ENCODE results near the gene RPS6KA4.

The RPS6KA4 gene

GRCh38 chr11:64341851-64342791 lies 16.8 kb upstream of the RPS6KA4 start:
- no peak overlapping the region for H3K27ac ChIP-seq (replicated peaks; ENCODE audit: low read length)
- no CpG with 5 or more reads among the region's 55 CpGs for WGBS, 2 donors (ENCODE audit: extremely low coverage in 2 of 2, insufficient read length in 2 of 2, insufficient replicate concordance in 1 of 2)
- DNase-seq (ENCODE audit: low spot score): peak; percentile 80
- H3K9me3 ChIP-seq (replicated peaks in 1 of 2; ENCODE audit: control insufficient read depth in 2 of 2, insufficient read depth in 1 of 2, low read depth in 1 of 2, low read length in 2 of 2): no peaks in the 10 kb centered on the region
- H3K4me3 ChIP-seq (ENCODE audit: low read length in 2 of 2): peak overlapping the region in 1 of 2 donors; percentile 70
- no peak overlapping the region for H4K8ac ChIP-seq (ENCODE audit: low read depth, low read length)
- peak overlapping the region; percentile 95 for H2BK15ac ChIP-seq (ENCODE audit: low read length)
- peak overlapping the region; percentile 92 for H2AFZ ChIP-seq (ENCODE audit: low read length)
- no peaks in the 10 kb centered on the region for H3K36me3 ChIP-seq (replicated peaks in 1 of 2; ENCODE audit: control insufficient read depth in 2 of 2, insufficient read depth in 2 of 2, low read length in 2 of 2)
- peak overlapping the region; percentile 89 for H3K18ac ChIP-seq (ENCODE audit: low read length)
- peaks cover 0 to 41% (median 11%) of the 10 kb centered on the region in 3 experiments for H3K27me3 ChIP-seq (ENCODE audit: control insufficient read depth in 3 of 3, insufficient read depth in 3 of 3, low read depth in 1 of 3, low read length in 3 of 3)
- no peak overlapping the region for H3K14ac ChIP-seq (ENCODE audit: low read length)
- peak overlapping the region; percentile 94 for H3K23ac ChIP-seq (ENCODE audit: low read depth, low read length, poor library complexity)
- H3K9ac ChIP-seq (ENCODE audit: low read depth, low read length, poor library complexity): peak overlapping the region; percentile 45
- H2BK120ac ChIP-seq (ENCODE audit: low read depth, low read length): peak overlapping the region; percentile 87
- peaks cover 1% of the 10 kb centered on the region for H3K79me1 ChIP-seq (ENCODE audit: low read depth, low read length)
- H2BK12ac ChIP-seq (ENCODE audit: low read length): peak overlapping the region; percentile 77
- H3K4me1 ChIP-seq (ENCODE audit: control insufficient read depth in 2 of 2, insufficient read depth in 1 of 2, low read depth in 1 of 2, low read length in 2 of 2): peaks cover 6 to 16% of the 10 kb centered on the region in 2 donors
- H2AK5ac ChIP-seq (ENCODE audit: low read depth, low read length): peak overlapping the region; percentile 94
- no peak overlapping the region for H4K91ac ChIP-seq (ENCODE audit: low read depth, low read length, poor library complexity)
- peak overlapping the region; percentile 54 for H3K4me2 ChIP-seq (ENCODE audit: insufficient read depth, low read length, poor library complexity, severe bottlenecking)
- H2BK5ac ChIP-seq (ENCODE audit: low read length): no peak overlapping the region
- H3K4ac ChIP-seq (ENCODE audit: low read length): no peak overlapping the region

- H3K4me1 ChIP-seq (ENCODE audit: control insufficient read depth in 2 of 2, insufficient read depth in 1 of 2, low read depth in 1 of 2, low read length in 2 of 2): peaks cover 8 to 16% of the 10 kb centered on the region in 2 donors
- no CpG with 5 or more reads among the region's 29 CpGs for WGBS, 2 donors (ENCODE audit: extremely low coverage in 2 of 2, insufficient read length in 2 of 2, insufficient replicate concordance in 1 of 2)
- no peak overlapping the region for H2BK120ac ChIP-seq (ENCODE audit: low read depth, low read length)
- peak overlapping the region; percentile 86 for H2AK5ac ChIP-seq (ENCODE audit: low read depth, low read length)
- H3K4me2 ChIP-seq (ENCODE audit: insufficient read depth, low read length, poor library complexity, severe bottlenecking): peak overlapping the region; percentile 54
- H4K8ac ChIP-seq (ENCODE audit: low read depth, low read length): no peak overlapping the region
- peaks cover 1% of the 10 kb centered on the region for H3K79me1 ChIP-seq (ENCODE audit: low read depth, low read length)
- H2BK12ac ChIP-seq (ENCODE audit: low read length): peak overlapping the region; percentile 94
- H3K36me3 ChIP-seq (replicated peaks in 1 of 2; ENCODE audit: control insufficient read depth in 2 of 2, insufficient read depth in 2 of 2, low read length in 2 of 2): no peaks in the 10 kb centered on the region
- peaks cover 0 to 38% (median 11%) of the 10 kb centered on the region in 3 experiments for H3K27me3 ChIP-seq (ENCODE audit: control insufficient read depth in 3 of 3, insufficient read depth in 3 of 3, low read depth in 1 of 3, low read length in 3 of 3)
- no peak overlapping the region for H3K4me3 ChIP-seq (ENCODE audit: low read length in 2 of 2)
- peak overlapping the region; percentile 87 for H3K18ac ChIP-seq (ENCODE audit: low read length)
- H4K91ac ChIP-seq (ENCODE audit: low read depth, low read length, poor library complexity): no peak overlapping the region
- peak overlapping the region; percentile 92 for H2AFZ ChIP-seq (ENCODE audit: low read length)
- peak overlapping the region; percentile 63 for H3K14ac ChIP-seq (ENCODE audit: low read length)
- DNase-seq (ENCODE audit: low spot score): no peak
- H3K9ac ChIP-seq (ENCODE audit: low read depth, low read length, poor library complexity): no peak overlapping the region
- H2BK5ac ChIP-seq (ENCODE audit: low read length): peak overlapping the region; percentile 72
- peak overlapping the region; percentile 91 for H2BK15ac ChIP-seq (ENCODE audit: low read length)
- no peak overlapping the region for H3K27ac ChIP-seq (replicated peaks; ENCODE audit: low read length)
- H3K23ac ChIP-seq (ENCODE audit: low read depth, low read length, poor library complexity): peak overlapping the region; percentile 45
- no peak overlapping the region for H3K4ac ChIP-seq (ENCODE audit: low read length)
- H3K9me3 ChIP-seq (replicated peaks in 1 of 2; ENCODE audit: control insufficient read depth in 2 of 2, insufficient read depth in 1 of 2, low read depth in 1 of 2, low read length in 2 of 2): no peaks in the 10 kb centered on the region
Measured at GRCh38 chr11:64342869-64343745, 15.9 kb upstream of the RPS6KA4 start.

- H2AK5ac ChIP-seq (ENCODE audit: low read depth, low read length): peak overlapping the region; percentile 86
- no peak overlapping the region for H3K14ac ChIP-seq (ENCODE audit: low read length)
- H4K91ac ChIP-seq (ENCODE audit: low read depth, low read length, poor library complexity): no peak overlapping the region
- H3K23ac ChIP-seq (ENCODE audit: low read depth, low read length, poor library complexity): peak overlapping the region; percentile 89
- H2BK15ac ChIP-seq (ENCODE audit: low read length): peak overlapping the region; percentile 91
- H3K27ac ChIP-seq (replicated peaks; ENCODE audit: low read length): no peak overlapping the region
- no peak overlapping the region for H3K4me2 ChIP-seq (ENCODE audit: insufficient read depth, low read length, poor library complexity, severe bottlenecking)
- peak overlapping the region; percentile 28 for H3K18ac ChIP-seq (ENCODE audit: low read length)
- H3K36me3 ChIP-seq (replicated peaks in 1 of 2; ENCODE audit: control insufficient read depth in 2 of 2, insufficient read depth in 2 of 2, low read length in 2 of 2): no peaks in the 10 kb centered on the region
- H3K4me1 ChIP-seq (ENCODE audit: control insufficient read depth in 2 of 2, insufficient read depth in 1 of 2, low read depth in 1 of 2, low read length in 2 of 2): peaks cover 17 to 22% of the 10 kb centered on the region in 2 donors
- H3K9me3 ChIP-seq (replicated peaks in 1 of 2; ENCODE audit: control insufficient read depth in 2 of 2, insufficient read depth in 1 of 2, low read depth in 1 of 2, low read length in 2 of 2): no peaks in the 10 kb centered on the region
- H2BK5ac ChIP-seq (ENCODE audit: low read length): peak overlapping the region; percentile 72
- DNase-seq (ENCODE audit: low spot score): no peak
- no peak overlapping the region for H3K9ac ChIP-seq (ENCODE audit: low read depth, low read length, poor library complexity)
- H3K4me3 ChIP-seq (ENCODE audit: low read length in 2 of 2): no peak overlapping the region
- no peak overlapping the region for H3K4ac ChIP-seq (ENCODE audit: low read length)
- no CpG with 5 or more reads among the region's 18 CpGs for WGBS, 2 donors (ENCODE audit: extremely low coverage in 2 of 2, insufficient read length in 2 of 2, insufficient replicate concordance in 1 of 2)
- peaks cover 0 to 36% (median 11%) of the 10 kb centered on the region in 3 experiments for H3K27me3 ChIP-seq (ENCODE audit: control insufficient read depth in 3 of 3, insufficient read depth in 3 of 3, low read depth in 1 of 3, low read length in 3 of 3)
- H3K79me1 ChIP-seq (ENCODE audit: low read depth, low read length): peaks cover 1% of the 10 kb centered on the region
- H2BK120ac ChIP-seq (ENCODE audit: low read depth, low read length): no peak overlapping the region
- peak overlapping the region; percentile 33 for H2AFZ ChIP-seq (ENCODE audit: low read length)
- H2BK12ac ChIP-seq (ENCODE audit: low read length): peak overlapping the region; percentile 94
- no peak overlapping the region for H4K8ac ChIP-seq (ENCODE audit: low read depth, low read length)
Measured at GRCh38 chr11:64343767-64344559, 15.0 kb upstream of the RPS6KA4 start.

All from neuronal stem cell (in vitro differentiated cells).